Measurements from ENCODE around the gene SVIL.
"Not testable (repeated sequence)": the region's sequence is repeated elsewhere in the genome, so short reads cannot be mapped to it uniquely, and the experiment has no call there.

Gene SVIL

GRCh38 chr10:29583674-29584073 lies 51.1 kb downstream of the SVIL start:
- H3K4me3 ChIP-seq (ENCODE audit: low read depth, low read length) = no peak overlapping the region
- no peak for TF ChIP-seq CTCF (IDR thresholded peaks at IDR 0.05; ENCODE audit: low read depth, low read length)

GRCh38 chr10:29582769-29583168 lies 52.0 kb downstream of the SVIL start:
- not testable (repeated sequence) for H3K4me3 ChIP-seq (ENCODE audit: low read depth, low read length)

- no peak overlapping the region for H3K4me3 ChIP-seq (ENCODE audit: low read depth, low read length)
- TF ChIP-seq CTCF (IDR thresholded peaks at IDR 0.05; ENCODE audit: low read depth, low read length) = no peak
Measured at GRCh38 chr10:29579455-29579970, 55.3 kb downstream of the SVIL start.

- TF ChIP-seq CTCF (IDR thresholded peaks at IDR 0.05; ENCODE audit: low read depth, low read length) = no peak
- H3K4me3 ChIP-seq (ENCODE audit: low read depth, low read length) = no peak overlapping the region
Measured at GRCh38 chr10:29578457-29578856, 56.3 kb downstream of the SVIL start.

GRCh38 chr10:29576681-29577080 lies 58.1 kb downstream of the SVIL start:
- no peak overlapping the region for H3K4me3 ChIP-seq (ENCODE audit: low read depth, low read length)
- no peak for TF ChIP-seq CTCF (IDR thresholded peaks at IDR 0.05; ENCODE audit: low read depth, low read length)

GRCh38 chr10:29575098-29575455 lies 59.7 kb downstream of the SVIL start:
- no peak for TF ChIP-seq CTCF (IDR thresholded peaks at IDR 0.05; ENCODE audit: low read depth, low read length)
- no peak overlapping the region for H3K4me3 ChIP-seq (ENCODE audit: low read depth, low read length)

GRCh38 chr10:29574212-29575097 lies 60.3 kb downstream of the SVIL start:
- not testable (repeated sequence) for H3K4me3 ChIP-seq (ENCODE audit: low read depth, low read length)

GRCh38 chr10:29570248-29570647 lies 64.5 kb downstream of the SVIL start:
- not testable (repeated sequence) for H3K4me3 ChIP-seq (ENCODE audit: low read depth, low read length)

GRCh38 chr10:29569795-29570194 lies 65.0 kb downstream of the SVIL start:
- no peak overlapping the region for H3K4me3 ChIP-seq (ENCODE audit: low read depth, low read length)
- no peak for TF ChIP-seq CTCF (IDR thresholded peaks at IDR 0.05; ENCODE audit: low read depth, low read length)

All from WI38 (cell line).